Measurements from ENCODE around the gene FBXO31. TPM values are rescaled to one million over a fixed set of nuclear protein-coding genes. Genes with fewer than 3 reads are reported as not detected.

The FBXO31 gene
- total and polyA plus RNA-seq, 9 of the 15 experiments (the other 6 are each of a cell fraction or from before 2014, with no cell fraction given): 0.18 to 33.3 (median 10.9) TPM

- Histone ChIP-seq H4K20me1 (replicated peaks; ENCODE audit: control insufficient read depth, insufficient read depth, low read length) (peaks cover 4% of the 10 kb centered on the region), H3K9me3 (replicated peaks; ENCODE audit: control insufficient read depth, insufficient read depth, low read depth, low read length) (no peaks in the 10 kb centered on the region), H2AFZ (ENCODE audit: low read depth, low read length) (no peak overlapping the region), H3K4me2 (ENCODE audit: insufficient read depth, low read length) (no peak overlapping the region), H3K79me2 (ENCODE audit: control insufficient read depth, insufficient read depth, low read length) (peaks cover 1% of the 10 kb centered on the region; the same call in 2 of the 3 replicates), H3K4me1 (replicated peaks in 1 of 2; ENCODE audit: control insufficient read depth in 2 of 2, insufficient read depth in 2 of 2, low read length in 2 of 2) (peaks cover 0 to 26% of the 10 kb centered on the region in 2 experiments; a peak in 1 of 5 replicates), H3K36me3 (ENCODE audit: control insufficient read depth, insufficient read depth, low read length) (peaks cover 77% of the 10 kb centered on the region; the same call in 2 of the 3 replicates), H3K27ac (ENCODE audit: extremely low read depth, low read depth, low read length) (no peak overlapping the region), H3K9ac (ENCODE audit: insufficient read depth in 1 of 2, low read depth in 2 of 2, low read length in 2 of 2) (no peak overlapping the region; a peak in 1 of 4 replicates), H3K27me3 (ENCODE audit: control insufficient read depth in 2 of 2, insufficient read depth in 2 of 2, low read length in 2 of 2) (no peaks in the 10 kb centered on the region), H3K9me1 (ENCODE audit: control insufficient read depth, insufficient read depth, low read length) (peaks cover 2% of the 10 kb centered on the region), H3K4me3 (no peak overlapping the region)
- DNase-seq (ENCODE audit: extremely low read depth in 1 of 4, low spot score in 3 of 4) (no peak), ATAC-seq (no peak), FAIRE-seq (no peak)
- ChIA-PET POLR2A (interaction anchor here (0.9 kb wide), 1 partner anchor 51 kb away, joined by 3 read pairs; no protein-coding TSS in a partner anchor), CTCF (ENCODE audit: low intra/inter-chr PET ratio) (no interaction called here)
- intact Hi-C loops (cut with micrococcal nuclease): no loop called here
- in situ Hi-C loops (cut with MboI): no loop called here
- 89% methylated on average over 24 of the region's 26 CpGs for WGBS (ENCODE audit: insufficient coverage, low coverage, missing lambda C conversion rate)
- no peak for TF ChIP-seq GABPA (tag; conservative IDR thresholded peaks at IDR 0.05; ENCODE audit: low read depth)
- no peak for TF ChIP-seq COPS2 (conservative IDR thresholded peaks at IDR 0.05)
- TF ChIP-seq BACH1 (tag; IDR thresholded peaks at IDR 0.05): no peak
- TF ChIP-seq TCF7L2 (IDR thresholded peaks at IDR 0.05; ENCODE audit: low read depth, low read length): no peak
- TF ChIP-seq ZBTB34 (CRISPR knock-in tag; IDR thresholded peaks at IDR 0.05): no peak
- no peak for TF ChIP-seq IRF1 (CRISPR knock-in tag; IDR thresholded peaks at IDR 0.05; ENCODE audit: borderline replicate concordance)
- BruUV-seq (replicated peaks): no TSS peak
These were observed 40.4 kb downstream of the FBXO31 start for GRCh38 chr16:87342978-87343752.

All from K562 (cell line).